Stimulated activated CD8-positive, alpha-beta memory T cell treated with anti-CD3 and anti-CD28 coated beads, Interleukin-15, amount 100 ng/mL, for 1 hour (primary cell): ENCODE data around the gene PHLPP1.
"Not testable (repeated sequence)": the region's sequence is repeated elsewhere in the genome, so short reads cannot be mapped to it uniquely, and the experiment has no call there.

Experiments used
- DNase-seq: peaks from one replicate; pipeline ENCODE4 v3.0.0-alpha.2; 2020; ENCODE audit warnings: low read depth

PHLPP1 gene

DNA sequence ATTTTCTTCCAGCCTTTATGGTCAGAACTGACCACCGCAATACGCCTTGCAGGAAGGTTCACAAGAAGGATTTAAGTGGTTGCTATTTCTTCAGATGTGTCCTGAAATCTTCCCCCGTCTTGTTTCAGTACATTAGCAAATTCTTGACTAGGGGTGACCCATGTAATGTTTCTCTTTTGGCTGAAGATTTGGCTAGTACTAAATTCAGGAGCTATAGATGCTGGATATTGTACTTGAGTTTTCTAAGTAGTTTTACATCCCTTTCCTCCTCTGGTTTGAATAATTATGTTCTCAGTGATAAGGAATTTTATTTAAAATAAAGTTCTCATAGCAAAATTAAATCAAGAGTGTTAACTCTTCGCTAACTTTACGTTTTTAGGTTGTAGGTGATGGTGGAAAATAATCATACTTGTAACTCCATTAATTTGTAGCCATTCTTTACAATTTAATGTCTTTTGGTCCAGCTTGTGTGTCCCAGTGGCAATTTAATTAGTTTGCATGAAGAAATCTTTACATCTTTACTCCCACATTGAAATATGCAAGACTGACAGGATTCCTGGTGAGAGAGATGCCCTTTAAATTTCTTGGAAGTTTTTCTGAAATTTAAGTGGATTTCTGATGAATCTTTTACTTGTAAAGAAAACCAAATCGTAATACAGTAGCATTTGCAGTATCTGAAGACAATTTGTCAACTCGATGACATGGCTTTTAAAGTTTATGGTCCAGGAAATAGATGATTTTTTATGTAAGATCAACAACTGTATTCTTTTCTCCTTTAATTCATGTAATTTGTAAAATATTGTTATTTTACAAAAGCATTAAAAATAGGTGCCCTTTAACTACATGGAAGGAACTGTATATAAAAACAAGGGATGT, 2.8 kb downstream of the PHLPP1 start:
- DNase-seq: no peak

DNA sequence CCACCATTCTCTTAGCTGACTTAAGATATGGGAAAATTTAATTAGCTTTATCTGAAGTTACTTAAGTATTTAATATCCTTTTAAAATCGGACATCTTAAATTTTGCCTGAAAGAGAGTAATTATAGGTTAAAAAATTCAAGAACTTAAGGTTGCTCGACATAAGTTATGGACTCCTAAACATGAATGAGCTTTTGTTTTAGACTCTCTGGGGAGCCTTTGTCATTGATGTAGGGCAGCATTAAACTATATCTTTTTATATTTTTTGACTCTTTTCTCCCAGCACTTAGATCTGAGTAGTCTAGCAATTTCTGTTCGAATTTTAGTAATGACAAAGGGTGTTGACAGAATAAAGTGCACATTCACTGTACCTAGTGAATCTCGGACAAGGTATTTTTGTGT, 4.7 kb downstream of the PHLPP1 start:
- no peak for DNase-seq

DNA sequence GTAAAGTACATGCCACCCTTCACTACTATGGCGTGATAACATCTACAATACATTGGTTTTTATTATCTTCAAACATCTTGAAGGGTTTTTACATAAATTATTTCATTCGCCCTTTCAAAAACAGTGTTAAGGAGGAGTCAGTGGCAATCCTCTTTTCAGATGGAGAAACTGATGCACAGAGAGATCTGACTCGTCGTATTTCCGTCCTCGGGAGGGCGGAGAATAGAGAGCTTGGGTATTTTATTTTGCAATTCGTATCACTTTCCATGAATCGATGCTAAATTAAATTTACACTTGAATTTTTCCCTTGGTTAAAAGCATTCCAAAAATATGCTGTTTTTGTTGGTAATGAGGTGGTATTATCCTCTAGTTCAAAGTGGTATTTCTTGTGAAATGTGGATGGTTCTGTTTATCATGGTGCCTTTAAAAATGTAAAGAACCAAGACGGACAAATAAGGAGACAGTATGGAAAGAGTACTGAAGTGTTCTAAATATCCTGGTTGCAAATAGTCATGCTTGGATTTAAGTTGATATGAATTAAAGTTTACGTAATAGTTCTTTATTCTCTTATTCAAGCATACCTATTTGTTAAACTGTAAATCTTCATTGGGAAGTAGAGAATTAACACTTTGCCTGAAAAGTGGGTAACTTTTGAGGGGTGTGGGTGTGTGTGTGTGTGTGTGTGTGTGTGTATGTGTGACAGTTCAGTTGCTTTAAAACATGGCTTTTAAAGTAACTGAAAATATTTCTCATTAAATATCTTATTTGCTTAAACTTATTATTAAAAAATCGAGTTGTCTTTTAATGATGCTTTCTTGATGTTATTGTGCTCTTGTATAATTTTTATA, 5.6 kb downstream of the PHLPP1 start:
- no peak for DNase-seq

DNA sequence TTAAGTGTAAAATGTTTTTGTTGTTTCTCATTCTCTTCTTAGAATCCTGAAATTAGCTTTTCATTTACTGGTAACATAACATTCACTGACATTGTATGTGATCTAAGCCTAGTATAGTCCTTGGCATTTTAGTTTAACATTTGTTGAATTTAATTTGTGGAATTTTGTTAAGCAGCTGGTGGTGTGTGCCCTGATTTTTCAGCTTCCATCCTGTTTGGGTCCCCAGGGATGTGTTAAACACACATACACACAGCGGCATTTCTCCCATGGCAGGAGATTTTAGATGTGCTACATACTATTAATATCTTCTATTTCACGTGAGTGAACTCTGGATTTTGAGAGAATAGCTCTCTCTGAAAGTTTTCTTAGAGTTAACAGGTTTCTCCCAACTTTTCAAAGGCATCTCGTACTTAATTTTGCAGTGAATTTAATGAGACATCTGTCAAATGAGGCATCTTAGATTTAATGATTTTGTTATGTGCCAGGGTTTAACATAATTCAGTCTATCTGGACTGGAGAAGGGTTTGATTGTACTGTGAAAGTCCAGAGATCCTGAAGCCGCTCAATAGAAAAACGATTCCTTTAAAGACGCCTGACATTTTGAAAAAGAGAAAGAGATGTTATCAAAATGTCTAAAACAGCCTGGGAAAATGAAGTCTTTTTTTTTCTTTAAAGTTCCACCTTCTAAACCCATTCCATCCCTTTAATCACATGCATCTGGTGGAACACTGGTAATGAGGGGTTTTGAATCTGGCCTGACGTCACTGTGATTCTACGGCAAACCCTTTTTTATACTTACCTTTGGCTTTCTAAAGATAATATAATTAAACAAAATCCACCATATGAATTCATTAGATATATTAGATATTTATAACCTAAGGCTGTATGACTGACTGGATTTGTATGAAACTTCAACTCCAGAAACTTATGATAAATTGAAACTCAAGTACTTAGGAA, 6.8 kb downstream of the PHLPP1 start:
- no peak for DNase-seq

DNA sequence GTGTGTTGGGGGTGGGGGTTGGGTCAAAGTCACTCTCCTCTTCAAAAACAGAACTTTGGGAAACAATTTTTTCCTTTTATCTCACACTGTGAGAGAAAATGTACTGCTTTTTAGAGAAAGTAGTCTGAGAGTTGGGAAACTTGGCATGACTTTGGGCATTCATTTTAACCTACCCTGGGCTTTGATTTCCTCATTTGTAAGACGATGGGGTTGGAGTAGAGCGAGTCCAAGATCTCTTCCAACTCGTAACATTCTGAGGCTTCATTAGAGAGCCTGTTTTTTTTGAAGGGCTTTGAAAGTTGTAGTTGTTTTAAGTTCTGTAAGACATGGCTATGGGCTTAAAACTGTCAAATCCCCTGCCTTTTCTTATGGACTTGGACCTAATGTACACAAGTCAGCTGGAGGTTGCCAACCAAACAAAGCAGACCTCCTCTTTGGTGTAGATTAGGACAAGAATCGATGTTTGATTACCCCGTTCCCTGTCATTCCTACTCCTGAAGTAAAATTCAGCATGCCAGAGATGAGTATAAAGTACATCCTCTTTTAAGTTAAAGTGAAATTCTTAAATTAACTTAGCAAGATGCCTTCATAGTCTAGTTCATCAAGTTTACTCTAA, 8.4 kb downstream of the PHLPP1 start:
- DNase-seq: no peak

DNA sequence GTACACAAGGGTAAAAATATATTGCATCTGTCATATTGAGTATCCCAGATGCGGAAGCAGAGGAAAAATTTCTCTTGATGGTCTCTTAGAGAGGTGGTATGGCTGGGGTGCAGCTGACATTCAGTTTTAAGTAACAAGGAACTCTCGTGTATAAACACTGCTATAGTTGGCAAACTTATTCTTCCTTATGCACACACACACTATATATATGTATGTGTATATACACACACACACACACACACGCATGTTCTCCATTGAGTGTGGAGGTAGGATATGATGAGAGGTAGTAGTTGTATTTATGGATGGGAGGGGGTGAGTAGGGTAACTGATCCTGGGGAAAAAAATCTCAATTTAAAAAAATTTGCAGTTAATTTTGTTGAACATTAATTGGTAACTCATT, 10.6 kb downstream of the PHLPP1 start:
- DNase-seq: no peak

DNA sequence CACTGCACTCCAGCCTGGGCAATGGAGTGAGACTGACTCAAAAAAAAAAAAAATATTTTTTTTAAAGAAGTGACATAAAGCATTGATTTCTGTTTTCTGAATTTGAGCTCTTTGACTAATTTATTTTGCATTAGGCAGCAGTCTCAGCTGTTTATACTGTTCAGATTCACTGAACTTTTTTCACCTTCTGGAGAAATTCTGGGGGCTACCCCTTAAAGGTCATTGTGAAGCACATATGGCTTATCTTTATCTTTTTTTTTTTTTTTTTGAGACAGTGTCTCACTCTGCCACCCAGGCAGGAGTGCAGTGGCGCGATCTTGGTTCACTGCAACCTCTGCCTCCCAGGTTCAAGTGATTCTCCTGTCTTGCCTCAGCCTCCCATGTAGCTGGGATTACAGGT, 12.9 kb downstream of the PHLPP1 start:
- DNase-seq: no peak

DNA sequence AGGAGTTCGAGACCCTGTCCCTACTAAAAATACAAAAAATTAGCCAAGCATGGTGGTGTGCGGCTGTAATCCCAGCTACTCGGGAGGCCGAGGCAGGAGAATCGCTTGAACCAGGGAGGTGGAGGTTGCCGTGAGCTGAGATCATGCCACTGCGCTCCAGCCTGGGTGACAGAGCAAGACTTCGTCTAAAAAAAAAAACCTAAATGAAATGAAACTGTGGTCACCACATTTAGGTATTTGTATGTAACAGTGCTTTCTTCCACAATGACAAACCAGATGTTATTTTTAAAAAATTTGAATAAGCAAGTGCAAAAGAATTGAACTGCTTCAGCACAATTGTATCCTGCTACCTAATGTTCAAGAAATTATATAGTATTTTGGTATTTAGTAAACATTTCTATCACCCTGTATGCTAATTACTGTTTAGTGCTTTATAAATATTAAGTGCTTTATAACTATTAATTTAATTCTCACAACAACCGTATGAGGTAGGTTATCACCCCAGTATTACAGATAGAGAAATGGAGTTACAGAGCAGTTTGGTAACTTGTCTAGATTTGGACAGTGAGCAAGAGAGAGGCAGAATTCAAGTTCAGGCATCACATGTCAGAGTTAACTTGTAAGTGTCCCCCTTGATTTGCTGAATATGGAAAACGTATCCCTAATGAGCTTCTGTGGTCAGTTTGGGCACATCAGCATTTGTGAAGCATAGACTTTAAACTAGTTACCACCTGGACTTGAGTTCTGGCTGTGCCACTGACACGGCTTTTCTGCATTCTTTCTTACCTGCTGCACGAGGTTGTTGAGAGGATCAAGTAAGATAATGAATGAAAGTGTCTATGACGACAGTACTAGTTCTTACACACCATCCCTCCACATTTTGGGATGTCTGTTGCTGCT, 14.4 kb downstream of the PHLPP1 start:
- no peak for DNase-seq

DNA sequence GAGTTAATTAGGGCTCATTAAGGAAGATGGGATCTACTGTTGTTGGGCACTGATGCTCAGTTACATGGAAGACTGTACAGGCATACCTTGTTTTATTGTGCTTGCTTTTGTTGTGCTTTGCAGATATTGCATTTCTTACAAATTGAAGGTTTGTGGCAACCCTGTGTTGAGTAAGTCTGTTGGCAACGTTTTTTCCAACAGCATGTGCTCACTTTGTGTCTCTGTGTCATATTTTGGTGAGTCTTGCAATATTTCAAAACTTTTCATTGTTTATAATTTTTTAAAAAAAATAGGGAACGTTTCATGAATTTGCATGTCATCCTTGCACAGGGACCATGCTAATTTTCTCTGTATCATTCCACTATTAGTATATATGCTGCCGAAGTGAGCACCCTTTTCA, 15.6 kb downstream of the PHLPP1 start:
- no peak for DNase-seq

DNA sequence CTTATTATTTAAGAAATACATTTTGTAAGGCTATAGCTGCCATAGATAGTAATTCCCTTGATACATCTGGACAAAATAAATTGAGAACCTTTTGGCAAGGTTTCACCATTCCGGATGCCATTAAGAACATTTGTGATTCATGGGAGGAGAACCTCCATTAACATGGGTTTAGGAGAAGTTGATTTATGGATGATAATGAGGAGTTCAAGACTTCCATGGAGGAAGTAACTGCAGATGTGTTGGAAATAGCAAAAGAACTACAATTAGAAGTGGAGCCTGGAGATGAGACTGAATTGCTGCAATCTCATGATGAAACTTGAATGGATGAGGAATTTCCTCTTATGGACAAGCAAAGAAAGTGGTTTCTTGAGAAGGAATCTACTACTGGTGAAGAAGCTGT, 17.3 kb downstream of the PHLPP1 start:
- no peak for DNase-seq

DNA sequence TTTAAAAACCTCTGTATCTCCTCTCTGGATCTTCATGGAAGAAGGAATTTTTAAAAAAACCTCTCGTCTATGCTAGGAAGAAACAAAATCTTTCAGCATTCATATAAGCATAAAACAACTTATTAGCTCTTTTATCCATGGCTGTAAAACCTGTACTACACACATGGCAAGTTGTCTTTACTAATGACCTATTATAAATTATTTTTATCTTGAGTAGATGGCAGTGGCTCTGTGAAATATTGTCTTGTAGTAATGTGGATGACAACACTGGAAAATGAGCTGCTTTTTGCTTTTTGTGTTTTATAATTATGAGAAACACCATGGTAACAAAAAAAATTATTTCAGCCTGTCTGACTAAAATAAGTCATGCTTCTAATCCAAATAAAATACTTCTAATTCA, 18.9 kb downstream of the PHLPP1 start:
- DNase-seq: no peak

DNA sequence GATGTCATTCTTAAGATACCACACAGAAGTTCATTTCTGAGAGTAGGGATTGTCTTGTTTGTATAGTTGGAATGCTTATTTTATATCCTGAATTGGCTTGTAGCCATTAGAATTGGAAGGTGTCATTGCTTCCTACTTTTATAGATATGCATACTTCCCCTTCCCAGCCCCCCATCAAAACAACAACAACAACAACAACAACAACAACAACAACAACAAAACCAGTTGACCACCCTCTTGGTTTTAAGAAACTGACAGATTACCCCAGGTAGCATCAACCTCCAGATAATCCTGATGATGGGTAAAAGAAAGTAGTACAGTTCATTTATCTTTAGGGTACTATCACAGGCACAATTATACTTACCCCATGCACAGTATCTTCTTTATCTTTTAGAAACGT, 20.0 kb downstream of the PHLPP1 start:
- no peak for DNase-seq

DNA sequence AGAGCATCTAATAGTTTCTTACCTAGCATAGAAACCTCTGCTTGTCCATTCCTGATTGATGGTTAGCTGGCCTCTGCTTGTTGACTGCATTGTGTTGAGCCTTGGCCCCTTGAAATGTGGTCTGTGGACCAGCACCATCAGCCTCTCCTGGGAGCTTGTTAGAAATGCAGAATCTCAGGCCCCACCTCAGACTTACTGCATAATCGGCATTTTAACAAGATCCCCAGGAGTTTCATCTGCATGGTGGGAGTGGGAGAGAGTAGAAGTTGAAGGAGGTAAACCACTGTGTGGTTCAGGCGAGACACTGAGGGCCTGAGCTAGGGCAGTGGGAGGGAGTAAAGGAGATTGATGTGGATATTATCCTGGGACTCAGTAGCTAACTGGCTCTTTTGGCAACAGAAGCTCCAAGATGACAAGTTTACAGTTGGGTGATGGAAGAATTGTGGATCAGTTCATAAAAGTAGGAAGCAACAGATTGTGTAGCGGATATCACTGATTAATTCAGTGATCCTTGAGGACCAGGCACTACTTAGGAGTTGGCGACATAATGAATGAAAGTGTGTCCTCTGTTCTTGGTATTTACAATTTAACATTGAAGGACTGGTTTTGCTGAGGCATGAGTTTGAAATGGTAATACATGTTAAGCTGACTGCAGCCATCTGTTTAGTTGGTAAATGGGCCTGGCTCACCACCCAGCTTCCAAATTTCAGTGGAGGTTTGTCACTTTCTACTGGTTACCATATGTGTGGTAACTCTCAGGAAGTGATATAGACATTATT, 20.9 kb downstream of the PHLPP1 start:
- no peak for DNase-seq

DNA sequence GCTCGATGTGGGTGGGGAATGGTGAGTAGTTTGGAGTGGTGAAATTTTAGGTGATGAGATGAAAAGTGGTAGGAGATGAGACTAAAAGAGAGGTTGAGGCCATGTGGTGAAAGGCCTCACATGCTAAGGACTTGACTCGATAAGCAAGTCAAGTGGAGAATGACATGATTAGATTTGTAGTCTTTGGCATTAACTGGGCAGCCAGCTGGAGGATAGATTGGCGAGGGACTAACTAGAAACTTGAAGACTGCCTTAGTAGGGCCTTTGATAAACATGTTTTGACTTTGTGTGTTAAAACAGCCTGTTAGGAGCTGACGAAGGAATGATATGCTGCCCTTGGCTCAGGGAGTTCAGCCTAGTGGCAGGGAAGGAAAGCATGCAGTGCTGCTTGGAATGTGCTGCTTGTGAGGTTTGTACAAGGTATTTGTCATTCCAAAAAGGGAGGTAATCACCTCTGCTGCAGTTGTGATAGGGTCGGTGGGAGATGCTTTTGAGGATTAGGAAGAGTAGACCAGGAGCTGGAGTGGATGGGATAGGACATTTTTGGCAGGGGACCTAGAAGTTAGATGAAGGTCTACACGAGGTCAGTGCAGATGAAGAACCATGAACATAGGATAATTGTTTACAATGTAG, 22.0 kb downstream of the PHLPP1 start:
- no peak for DNase-seq

DNA sequence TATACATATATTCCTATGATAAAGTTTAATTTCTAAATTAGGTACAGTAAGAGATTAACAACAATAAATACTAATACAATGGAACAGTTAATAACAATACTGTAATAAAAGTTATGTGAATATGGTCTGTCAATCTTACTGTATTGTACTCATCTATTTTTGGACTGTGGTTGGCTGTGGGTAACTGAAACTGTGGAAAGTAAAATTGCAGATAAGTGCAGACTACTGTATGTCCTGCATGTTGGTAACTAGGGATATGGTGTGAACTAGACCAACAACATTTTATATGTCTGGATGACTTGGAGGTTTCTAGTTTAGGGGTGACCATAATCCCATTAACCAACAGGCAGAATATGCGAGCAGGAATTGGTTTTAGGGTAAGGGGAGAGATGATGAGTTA, 23.3 kb downstream of the PHLPP1 start:
- no peak for DNase-seq

DNA sequence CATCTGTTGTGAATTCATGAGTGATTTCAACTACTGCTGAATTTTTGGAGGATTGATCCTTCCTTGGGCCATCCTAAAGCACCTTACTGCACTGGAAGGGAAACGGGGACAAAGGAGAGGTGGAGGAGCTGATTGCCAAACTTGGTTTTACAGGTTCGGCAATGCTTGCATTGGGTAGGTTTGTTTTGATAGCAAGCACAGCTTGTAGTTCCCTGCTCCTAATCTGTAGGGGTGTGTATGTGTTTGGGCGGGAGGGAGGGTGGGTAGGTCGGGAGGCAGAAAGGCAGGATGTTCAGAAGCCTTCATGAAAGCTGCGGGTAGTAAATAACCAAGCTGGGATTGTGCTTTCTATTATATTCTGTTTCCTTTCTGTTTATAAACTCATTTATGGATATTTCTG, 24.6 kb downstream of the PHLPP1 start:
- DNase-seq: no peak

DNA sequence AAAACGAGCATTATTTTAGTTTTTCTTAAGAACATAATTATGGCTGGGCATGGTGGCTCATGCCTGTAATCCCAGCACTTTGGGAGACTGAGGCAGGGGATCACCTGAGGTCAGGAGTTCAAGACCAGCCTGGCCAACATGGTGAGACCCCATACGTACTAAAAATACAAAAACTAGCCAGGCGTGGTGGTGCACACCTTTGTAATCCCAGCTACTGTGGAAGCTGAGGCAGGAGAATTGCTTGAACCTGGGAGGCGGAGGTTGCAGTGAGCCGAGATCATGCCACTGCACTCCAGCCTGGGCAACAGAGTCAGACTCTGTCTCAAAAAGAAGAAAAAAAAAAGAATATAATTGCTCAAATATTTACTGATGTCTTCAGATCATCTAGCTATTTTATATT, 25.3 kb downstream of the PHLPP1 start:
- DNase-seq: not testable (repeated sequence)

DNA sequence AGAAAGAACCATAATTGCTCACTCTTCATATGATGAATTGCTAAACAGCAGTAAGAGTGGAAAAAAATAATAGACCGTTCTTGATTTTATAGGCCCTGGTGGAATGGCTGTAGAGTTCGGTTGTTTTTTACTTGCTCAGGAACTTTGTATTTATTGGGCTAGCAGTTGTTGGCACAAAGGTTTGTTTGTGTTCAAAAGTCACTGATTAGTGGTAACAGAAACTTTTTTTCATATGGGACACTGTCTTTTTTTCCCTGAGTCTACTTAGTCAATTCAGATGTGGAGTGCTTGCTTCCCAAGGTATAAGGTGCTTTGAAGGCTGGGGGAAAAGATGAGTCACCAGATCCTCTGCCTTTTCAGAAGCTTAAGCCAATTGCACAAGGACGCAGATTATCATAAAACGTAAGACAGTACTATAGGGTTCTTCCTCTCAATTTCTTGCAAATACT, 25.8 kb downstream of the PHLPP1 start:
- no peak for DNase-seq

DNA sequence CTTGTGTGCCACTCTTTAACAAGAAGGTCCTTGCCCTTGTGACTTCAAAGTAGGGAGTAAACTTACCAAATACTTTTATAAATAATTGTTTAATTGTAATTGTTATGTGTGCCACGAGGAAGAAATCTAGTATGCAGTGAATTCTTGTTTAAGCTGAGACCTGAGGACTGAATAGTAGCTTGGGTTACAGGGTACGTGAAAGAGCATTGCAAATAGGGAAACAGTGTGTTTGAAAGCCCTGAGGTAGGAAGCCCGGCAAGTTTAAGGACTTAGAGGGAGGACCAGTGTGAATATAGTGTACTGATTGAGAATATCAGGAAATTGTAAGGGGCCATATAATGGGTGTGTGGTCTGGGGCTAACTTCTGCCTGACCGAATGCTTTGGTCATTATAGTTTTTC, 26.2 kb downstream of the PHLPP1 start:
- DNase-seq: no peak
